Gastrocnemius medialis (tissue), 4 donors: ENCODE results near the gene LSAMP.

ENCODE experiments used
- CTCF ChIP-seq, 5 experiments: fragments of 450-650 bp in 3 of 5; fragments of 200-600 bp in 2 of 5; sonication (generic) in 2 of 5; IDR thresholded peaks in 4 of 5; conservative IDR thresholded peaks in 1 of 5; 1 replicate in 4 of 5; 2 replicates in 1 of 5; pipeline ENCODE4 v1.5.1; 2016 to 2019; ENCODE audit warnings: antibody characterized with exemption in 5 of 5, mild to moderate bottlenecking in 3 of 5, moderate library complexity in 3 of 5
- POLR2A ChIP-seq, 2 donors: fragments of 450-650 bp; IDR thresholded peaks; one replicate each; pipeline ENCODE4 v1.6.1; 2017; ENCODE audit warnings: antibody characterized with exemption in 2 of 2, mild to moderate bottlenecking in 2 of 2, moderate library complexity in 2 of 2

GRCh38 chr3:115968871-115969270, 476.4 kb downstream of the LSAMP start:
- TF ChIP-seq CTCF (IDR thresholded peaks at IDR 0.05 in 4 of 5, conservative IDR thresholded peaks at IDR 0.05 in 1 of 5) (no peak), POLR2A (IDR thresholded peaks at IDR 0.05) (no peak)
